Lower lobe of right lung (tissue), 2 donors: ENCODE measurements around the gene MAN2A1. TPM values are rescaled to one million over a fixed set of nuclear protein-coding genes. Genes with fewer than 3 reads are reported as not detected.
"Not testable (repeated sequence)": the region's sequence is repeated elsewhere in the genome, so short reads cannot be mapped to it uniquely, and the experiment has no call there.

ENCODE experiments used
- ATAC-seq, 2 donors: fragments of 200-7000 bp; cut with Tn5 transposase; one replicate each; pipeline ENCODE4 v1.9.1; 2020 to 2022; ENCODE audit warnings: mild to moderate bottlenecking in 2 of 2, moderate library complexity in 2 of 2
- DNase-seq: peaks from one replicate; pipeline ENCODE4 v3.0.0-alpha.2; 2020
- H3K27ac ChIP-seq: fragments of 200-600 bp; one replicate; pipeline ENCODE4 v1.8.0; 2022
- H3K27me3 ChIP-seq: fragments of 200-600 bp; one replicate; pipeline ENCODE4 v1.8.0; 2022; ENCODE audit warnings: low read depth
- H3K36me3 ChIP-seq: fragments of 200-600 bp; one replicate; pipeline ENCODE4 v1.8.0; 2022; ENCODE audit warnings: mild to moderate bottlenecking
- H3K4me1 ChIP-seq: fragments of 200-600 bp; one replicate; pipeline ENCODE4 v1.8.0; 2022
- H3K4me3 ChIP-seq: fragments of 200-600 bp; one replicate; pipeline ENCODE4 v1.8.0; 2022; ENCODE audit warnings: mild to moderate bottlenecking
- H3K9me3 ChIP-seq: fragments of 200-600 bp; one replicate; pipeline ENCODE4 v1.8.0; 2022
- CTCF ChIP-seq: fragments of 200-600 bp; IDR thresholded peaks from one replicate; pipeline ENCODE4 v1.8.0; 2022; ENCODE audit warnings: antibody characterized with exemption, mild to moderate bottlenecking
- intact Hi-C: fragments of 100-400 bp; cut with DNase I; formaldehyde crosslinking; loops from one replicate; pipeline ENCODE4 v1.11.0; 2022
- total RNA-seq: library from RNA; stranded (reverse); fragmentation: NEBNext Ultra II Directional; extraction: Animal tissue kit (Norgen Biotek cat#: 25700); gene quantifications from one replicate; pipeline ENCODE4 v1.2.1, GENCODE V29; 2021
- donor health status: DM: no; HTN: yes; CAD: no; lungs with severe emphysema.

Gene MAN2A1
- total RNA-seq, 1 donor from 2014 or later: 42.9 TPM

GRCh38 chr5:109754319-109754718 lies 64.6 kb downstream of the MAN2A1 start:
- Histone ChIP-seq H3K27me3 (no peaks in the 10 kb centered on the region), H3K4me3 (no peak overlapping the region), H3K4me1 (no peaks in the 10 kb centered on the region), H3K36me3 (peaks cover 5% of the 10 kb centered on the region), H3K9me3 (no peaks in the 10 kb centered on the region), H3K27ac (no peak overlapping the region)
- intact Hi-C loops: no loop called here
- TF ChIP-seq CTCF: no peak
- ATAC-seq: no peak
- DNase-seq: no peak

- Histone ChIP-seq H3K9me3 (no peaks in the 10 kb centered on the region), H3K27me3 (no peaks in the 10 kb centered on the region), H3K4me3 (no peak overlapping the region), H3K4me1 (no peaks in the 10 kb centered on the region), H3K27ac (no peak overlapping the region), H3K36me3 (peaks cover 5% of the 10 kb centered on the region)
- intact Hi-C loops: no loop called here
- ATAC-seq: no peak
- DNase-seq: no peak
- no peak for TF ChIP-seq CTCF
These were observed 66.0 kb downstream of the MAN2A1 start for GRCh38 chr5:109755761-109756160.

- H3K4me1 ChIP-seq: no peaks in the 10 kb centered on the region
- H3K27me3 ChIP-seq: no peaks in the 10 kb centered on the region
- ATAC-seq (no peak), DNase-seq (no peak)
- no peak overlapping the region for H3K27ac ChIP-seq
- no peaks in the 10 kb centered on the region for H3K9me3 ChIP-seq
- no peak for TF ChIP-seq CTCF
- H3K4me3 ChIP-seq: no peak overlapping the region
- peaks cover 5% of the 10 kb centered on the region for H3K36me3 ChIP-seq
- intact Hi-C loops: no loop called here
These were observed 66.9 kb downstream of the MAN2A1 start for GRCh38 chr5:109756543-109757185.

DNA sequence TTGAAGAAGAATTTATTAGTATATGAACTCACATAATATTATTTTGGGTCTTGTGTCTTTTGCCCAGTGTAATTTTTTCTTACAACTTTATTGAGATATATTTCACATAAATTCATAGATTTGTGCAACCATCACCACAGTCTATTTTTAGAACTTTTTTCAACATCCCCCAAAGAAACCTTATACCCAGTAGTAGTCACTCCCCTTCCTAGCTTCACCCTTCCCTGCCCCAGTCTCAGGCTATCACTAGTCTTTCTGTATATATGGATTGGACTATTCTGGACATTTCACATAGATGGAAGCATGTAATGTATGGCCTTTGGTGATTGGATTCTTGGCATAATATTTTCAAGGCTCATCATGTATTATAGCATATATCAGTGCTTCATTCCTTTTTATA lies 67.8 kb downstream of the MAN2A1 start:
- intact Hi-C loops: no loop called here
- Histone ChIP-seq H3K27ac (no peak overlapping the region), H3K9me3 (no peaks in the 10 kb centered on the region), H3K36me3 (peaks cover 5% of the 10 kb centered on the region), H3K27me3 (no peaks in the 10 kb centered on the region), H3K4me1 (no peaks in the 10 kb centered on the region), H3K4me3 (no peak overlapping the region)
- no peak for DNase-seq
- TF ChIP-seq CTCF: no peak
- ATAC-seq: no peak

DNA sequence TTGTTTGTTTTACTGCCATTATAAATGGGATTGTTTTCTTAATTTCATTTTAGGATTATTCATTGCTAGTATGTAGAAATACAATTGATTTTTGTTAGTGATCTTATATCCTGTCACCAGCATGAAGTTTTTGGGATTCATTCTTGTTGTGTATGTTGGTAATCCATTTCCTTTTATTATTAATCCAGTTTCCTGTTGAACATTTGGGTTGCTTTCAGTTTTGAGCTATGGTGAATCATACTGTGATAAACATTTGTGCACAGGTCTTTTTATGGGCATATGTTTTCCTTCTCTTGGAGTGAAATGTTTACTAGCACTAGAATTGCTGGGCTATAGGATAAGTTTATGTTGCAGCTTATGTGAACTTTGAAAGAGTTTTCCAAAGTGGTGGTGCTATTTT lies 69.6 kb downstream of the MAN2A1 start:
- ATAC-seq (no peak), DNase-seq (no peak)
- intact Hi-C loops: no loop called here
- H3K36me3 ChIP-seq: peaks cover 5% of the 10 kb centered on the region
- H3K4me3 ChIP-seq: no peak overlapping the region
- peaks cover 4% of the 10 kb centered on the region for H3K9me3 ChIP-seq
- H3K27me3 ChIP-seq: no peaks in the 10 kb centered on the region
- no peak overlapping the region for H3K27ac ChIP-seq
- TF ChIP-seq CTCF: no peak
- no peaks in the 10 kb centered on the region for H3K4me1 ChIP-seq

- H3K36me3 ChIP-seq, intact Hi-C loops: not testable (repeated sequence)
These were observed 70.4 kb downstream of the MAN2A1 start for GRCh38 chr5:109760130-109760529.

More at GRCh38 chr5:109760130-109760529, 70.4 kb downstream of the MAN2A1 start:
- DNase-seq, H3K27me3 ChIP-seq, H3K4me1 ChIP-seq, ATAC-seq, H3K4me3 ChIP-seq, H3K9me3 ChIP-seq, H3K27ac ChIP-seq: not testable (repeated sequence)
